Neural cell (in vitro differentiated cells): ENCODE data around the gene RPS6KC1.

ENCODE experiments used
- CTCF ChIP-seq: fragments of 450-650 bp; IDR thresholded peaks from 2 replicates; pipeline ENCODE4 v1.5.1; 2014; ENCODE audit warnings: antibody characterized with exemption, mild to moderate bottlenecking, moderate library complexity; ENCODE audit not compliant: poor library complexity, severe bottlenecking
- EP300 ChIP-seq: fragments of 450-650 bp; conservative IDR thresholded peaks from 2 replicates; pipeline ENCODE4 v1.6.1; 2014; ENCODE audit warnings: antibody characterized with exemption, mild to moderate bottlenecking, moderate library complexity; ENCODE audit not compliant: poor library complexity, severe bottlenecking
- RAD21 ChIP-seq: fragments of 450-650 bp; conservative IDR thresholded peaks from 2 replicates; pipeline ENCODE4 v1.6.1; 2014; ENCODE audit warnings: antibody characterized with exemption, mild to moderate bottlenecking, moderate library complexity
- TAF1 ChIP-seq: IDR thresholded peaks from 2 replicates; pipeline ENCODE4 v1.6.1; 2012; ENCODE audit warnings: low read depth

GRCh38 chr1:213249395-213249794 is 198.4 kb downstream of the RPS6KC1 start:
- TF ChIP-seq CTCF (no peak), TAF1 (no peak), EP300 (peak; percentile 79), RAD21 (no peak)
